Ishikawa (cell line): ENCODE results near the gene CSF1.

Experiments
- CEBPB ChIP-seq: IDR thresholded peaks from 2 replicates; pipeline ENCODE4 v1.6.1; 2012
- CREB1 ChIP-seq: IDR thresholded peaks from 2 replicates; pipeline ENCODE4 v1.6.1; 2012; ENCODE audit warnings: low read depth
- EGR1 ChIP-seq: IDR thresholded peaks from 2 replicates; pipeline ENCODE4 v1.6.1; 2012
- EP300 ChIP-seq: IDR thresholded peaks from 2 replicates; pipeline ENCODE4 v1.6.1; 2012; ENCODE audit warnings: borderline replicate concordance
- FOXM1 ChIP-seq: IDR thresholded peaks from 2 replicates; pipeline ENCODE4 v1.6.1; 2012; ENCODE audit warnings: low read depth, borderline replicate concordance
- NFIC ChIP-seq: IDR thresholded peaks from 2 replicates; pipeline ENCODE4 v1.6.1; 2012
- RAD21 ChIP-seq: IDR thresholded peaks from 2 replicates; pipeline ENCODE4 v1.6.1; 2012; ENCODE audit warnings: low read depth
- TAF1 ChIP-seq: IDR thresholded peaks from 2 replicates; pipeline ENCODE4 v1.6.1; 2012; ENCODE audit warnings: low read depth, mild to moderate bottlenecking
- TCF12 ChIP-seq: IDR thresholded peaks from 2 replicates; pipeline ENCODE4 v1.6.1; 2012; ENCODE audit warnings: low read depth
- TEAD4 ChIP-seq: IDR thresholded peaks from 2 replicates; pipeline ENCODE4 v1.6.1; 2012
- YY1 ChIP-seq: IDR thresholded peaks from 2 replicates; pipeline ENCODE4 v1.6.1; 2012; ENCODE audit warnings: low read depth
- ZBTB7A ChIP-seq: IDR thresholded peaks from 2 replicates; pipeline ENCODE4 v1.6.1; 2012; ENCODE audit warnings: low read depth
- TF ChIP-seq, protein P1 (sequence below): IDR thresholded peaks from 2 replicates; pipeline ENCODE4 v1.6.1; 2012; ENCODE audit warnings: low read depth, mild to moderate bottlenecking
- TF ChIP-seq, protein P2 (sequence below): IDR thresholded peaks from 2 replicates; pipeline ENCODE4 v1.6.1; 2012
- TF ChIP-seq, protein P3 (sequence below): IDR thresholded peaks from 2 replicates; pipeline ENCODE4 v1.6.1; 2012

CSF1 gene, protein sequence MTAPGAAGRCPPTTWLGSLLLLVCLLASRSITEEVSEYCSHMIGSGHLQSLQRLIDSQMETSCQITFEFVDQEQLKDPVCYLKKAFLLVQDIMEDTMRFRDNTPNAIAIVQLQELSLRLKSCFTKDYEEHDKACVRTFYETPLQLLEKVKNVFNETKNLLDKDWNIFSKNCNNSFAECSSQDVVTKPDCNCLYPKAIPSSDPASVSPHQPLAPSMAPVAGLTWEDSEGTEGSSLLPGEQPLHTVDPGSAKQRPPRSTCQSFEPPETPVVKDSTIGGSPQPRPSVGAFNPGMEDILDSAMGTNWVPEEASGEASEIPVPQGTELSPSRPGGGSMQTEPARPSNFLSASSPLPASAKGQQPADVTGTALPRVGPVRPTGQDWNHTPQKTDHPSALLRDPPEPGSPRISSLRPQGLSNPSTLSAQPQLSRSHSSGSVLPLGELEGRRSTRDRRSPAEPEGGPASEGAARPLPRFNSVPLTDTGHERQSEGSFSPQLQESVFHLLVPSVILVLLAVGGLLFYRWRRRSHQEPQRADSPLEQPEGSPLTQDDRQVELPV

DNA sequence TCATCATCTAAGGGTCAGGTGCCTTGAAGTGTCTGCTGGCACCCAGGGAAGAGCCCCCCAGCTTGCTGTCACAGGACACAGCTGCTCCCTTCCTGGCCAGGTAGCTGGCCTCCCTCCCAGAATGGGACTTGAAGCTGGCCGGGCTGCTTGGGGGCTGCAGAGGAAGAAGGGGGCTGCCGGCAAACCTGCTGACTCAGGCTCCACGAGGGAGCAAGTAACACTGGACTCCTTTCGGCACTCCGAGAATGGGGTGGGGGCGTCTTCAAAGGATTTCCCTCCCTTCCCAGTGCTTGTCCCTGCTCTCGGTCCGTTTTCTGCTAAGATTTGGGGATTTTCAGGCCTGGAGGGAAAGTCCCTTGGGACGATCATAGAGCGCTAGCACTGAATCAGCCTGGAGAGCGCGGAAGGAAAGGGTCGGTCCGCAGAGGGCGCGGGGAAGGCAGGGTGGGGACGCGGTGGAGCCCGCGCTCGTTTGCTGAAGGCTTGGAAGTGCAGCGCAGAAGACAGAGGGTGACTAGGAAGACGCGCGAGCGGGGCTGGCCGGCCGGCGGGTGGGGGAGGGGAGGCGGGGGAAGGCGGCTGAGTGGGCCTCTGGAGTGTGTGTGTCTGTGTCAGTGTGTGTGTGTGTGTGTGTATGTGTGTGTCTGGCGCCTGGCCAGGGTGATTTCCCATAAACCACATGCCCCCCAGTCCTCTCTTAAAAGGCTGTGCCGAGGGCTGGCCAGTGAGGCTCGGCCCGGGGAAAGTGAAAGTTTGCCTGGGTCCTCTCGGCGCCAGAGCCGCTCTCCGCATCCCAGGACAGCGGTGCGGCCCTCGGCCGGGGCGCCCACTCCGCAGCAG lies at the start of gene CSF1:
TSS of gene CSF1 (plus strand) at position 727 of the 840 bp plus-strand sequence. CDS start 175 bp downstream, outside the sequence.
- TF ChIP-seq ZBTB7A: no peak
- TF ChIP-seq RAD21: no peak
- TF ChIP-seq NFIC: peak; percentile 31; the same call in 1 of the 2 replicates
- TF ChIP-seq CEBPB: no peak
- TF ChIP-seq FOXM1: no peak
- no peak for TF ChIP-seq EP300
- no peak for TF ChIP-seq TCF12

DNA sequence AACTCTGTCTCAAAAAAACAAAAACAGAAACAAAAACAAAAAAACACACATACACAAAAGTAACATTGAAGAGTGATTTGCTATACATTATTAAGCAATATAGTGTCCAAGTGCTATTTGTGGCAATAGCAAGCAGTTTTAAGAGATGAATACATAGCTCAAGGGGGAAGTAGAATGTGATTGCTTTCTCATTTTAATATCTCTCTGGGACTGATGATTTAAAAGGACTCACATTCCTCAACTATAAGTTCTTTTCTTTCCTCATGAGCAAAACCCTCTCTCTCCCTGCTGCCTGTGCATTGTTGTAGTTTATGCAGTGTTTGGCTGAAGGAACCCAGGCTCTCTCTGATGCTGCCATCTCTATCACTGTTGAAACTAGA lies 47.0 kb upstream of the CSF1 start:
- TF ChIP-seq TAF1 (no peak), YY1 (no peak), RAD21 (no peak), CEBPB (no peak), ZBTB7A (no peak), EGR1 (no peak), CREB1 (no peak), NFIC (no peak), TCF12 (no peak), EP300 (no peak)
- TF ChIP-seq, protein P1, sequence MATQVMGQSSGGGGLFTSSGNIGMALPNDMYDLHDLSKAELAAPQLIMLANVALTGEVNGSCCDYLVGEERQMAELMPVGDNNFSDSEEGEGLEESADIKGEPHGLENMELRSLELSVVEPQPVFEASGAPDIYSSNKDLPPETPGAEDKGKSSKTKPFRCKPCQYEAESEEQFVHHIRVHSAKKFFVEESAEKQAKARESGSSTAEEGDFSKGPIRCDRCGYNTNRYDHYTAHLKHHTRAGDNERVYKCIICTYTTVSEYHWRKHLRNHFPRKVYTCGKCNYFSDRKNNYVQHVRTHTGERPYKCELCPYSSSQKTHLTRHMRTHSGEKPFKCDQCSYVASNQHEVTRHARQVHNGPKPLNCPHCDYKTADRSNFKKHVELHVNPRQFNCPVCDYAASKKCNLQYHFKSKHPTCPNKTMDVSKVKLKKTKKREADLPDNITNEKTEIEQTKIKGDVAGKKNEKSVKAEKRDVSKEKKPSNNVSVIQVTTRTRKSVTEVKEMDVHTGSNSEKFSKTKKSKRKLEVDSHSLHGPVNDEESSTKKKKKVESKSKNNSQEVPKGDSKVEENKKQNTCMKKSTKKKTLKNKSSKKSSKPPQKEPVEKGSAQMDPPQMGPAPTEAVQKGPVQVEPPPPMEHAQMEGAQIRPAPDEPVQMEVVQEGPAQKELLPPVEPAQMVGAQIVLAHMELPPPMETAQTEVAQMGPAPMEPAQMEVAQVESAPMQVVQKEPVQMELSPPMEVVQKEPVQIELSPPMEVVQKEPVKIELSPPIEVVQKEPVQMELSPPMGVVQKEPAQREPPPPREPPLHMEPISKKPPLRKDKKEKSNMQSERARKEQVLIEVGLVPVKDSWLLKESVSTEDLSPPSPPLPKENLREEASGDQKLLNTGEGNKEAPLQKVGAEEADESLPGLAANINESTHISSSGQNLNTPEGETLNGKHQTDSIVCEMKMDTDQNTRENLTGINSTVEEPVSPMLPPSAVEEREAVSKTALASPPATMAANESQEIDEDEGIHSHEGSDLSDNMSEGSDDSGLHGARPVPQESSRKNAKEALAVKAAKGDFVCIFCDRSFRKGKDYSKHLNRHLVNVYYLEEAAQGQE: no peak
- TF ChIP-seq, protein P2, sequence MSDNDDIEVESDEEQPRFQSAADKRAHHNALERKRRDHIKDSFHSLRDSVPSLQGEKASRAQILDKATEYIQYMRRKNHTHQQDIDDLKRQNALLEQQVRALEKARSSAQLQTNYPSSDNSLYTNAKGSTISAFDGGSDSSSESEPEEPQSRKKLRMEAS: no peak

DNA sequence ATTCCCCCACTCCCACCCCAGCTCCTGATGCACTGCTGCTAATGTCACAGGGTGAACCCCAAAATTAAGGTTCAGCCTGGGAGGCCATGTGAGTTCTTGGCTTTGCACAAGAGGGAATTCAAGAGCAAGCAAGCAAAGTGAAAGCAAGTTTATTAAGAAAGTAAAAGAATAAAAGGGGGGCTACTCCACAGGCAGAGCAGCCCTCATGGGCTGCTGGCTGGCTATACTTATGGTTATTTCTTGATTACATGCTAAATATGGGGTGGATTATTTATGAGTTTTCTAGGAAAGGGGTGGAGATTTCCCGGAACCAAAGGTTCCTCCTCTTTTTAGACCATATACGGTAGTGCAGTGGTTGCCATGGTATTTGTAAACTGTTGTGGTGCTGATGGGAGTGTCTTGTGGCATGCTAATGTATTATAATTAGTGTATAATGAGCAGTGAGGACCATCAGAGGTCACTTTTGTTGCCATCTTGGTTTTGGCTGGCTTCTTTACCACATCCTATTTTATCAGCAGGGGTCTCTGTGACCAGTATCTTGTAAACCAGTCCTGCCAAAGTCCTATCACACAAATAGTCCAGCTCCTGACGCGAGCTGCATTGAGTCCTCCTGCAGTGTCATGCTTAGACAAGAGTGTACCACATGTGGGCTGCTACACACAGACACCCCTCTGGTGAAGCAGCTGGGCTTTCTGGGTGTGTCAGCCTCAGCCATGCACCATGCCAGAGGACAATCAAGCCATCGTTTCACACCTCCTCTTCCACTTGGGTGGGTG lies 46.4 kb upstream of the CSF1 start:
- no peak for TF ChIP-seq RAD21
- TF ChIP-seq EP300: no peak
- TF ChIP-seq TAF1: no peak
- TF ChIP-seq, protein P3, sequence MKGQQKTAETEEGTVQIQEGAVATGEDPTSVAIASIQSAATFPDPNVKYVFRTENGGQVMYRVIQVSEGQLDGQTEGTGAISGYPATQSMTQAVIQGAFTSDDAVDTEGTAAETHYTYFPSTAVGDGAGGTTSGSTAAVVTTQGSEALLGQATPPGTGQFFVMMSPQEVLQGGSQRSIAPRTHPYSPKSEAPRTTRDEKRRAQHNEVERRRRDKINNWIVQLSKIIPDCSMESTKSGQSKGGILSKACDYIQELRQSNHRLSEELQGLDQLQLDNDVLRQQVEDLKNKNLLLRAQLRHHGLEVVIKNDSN: no peak
- TF ChIP-seq EGR1: no peak
- TF ChIP-seq NFIC: no peak
- TF ChIP-seq, protein P1: no peak
- no peak for TF ChIP-seq TEAD4
- TF ChIP-seq, protein P2: no peak
- TF ChIP-seq CEBPB: no peak
- no peak for TF ChIP-seq ZBTB7A
- no peak for TF ChIP-seq FOXM1
- TF ChIP-seq CREB1: no peak
- no peak for TF ChIP-seq TCF12
- no peak for TF ChIP-seq YY1

DNA sequence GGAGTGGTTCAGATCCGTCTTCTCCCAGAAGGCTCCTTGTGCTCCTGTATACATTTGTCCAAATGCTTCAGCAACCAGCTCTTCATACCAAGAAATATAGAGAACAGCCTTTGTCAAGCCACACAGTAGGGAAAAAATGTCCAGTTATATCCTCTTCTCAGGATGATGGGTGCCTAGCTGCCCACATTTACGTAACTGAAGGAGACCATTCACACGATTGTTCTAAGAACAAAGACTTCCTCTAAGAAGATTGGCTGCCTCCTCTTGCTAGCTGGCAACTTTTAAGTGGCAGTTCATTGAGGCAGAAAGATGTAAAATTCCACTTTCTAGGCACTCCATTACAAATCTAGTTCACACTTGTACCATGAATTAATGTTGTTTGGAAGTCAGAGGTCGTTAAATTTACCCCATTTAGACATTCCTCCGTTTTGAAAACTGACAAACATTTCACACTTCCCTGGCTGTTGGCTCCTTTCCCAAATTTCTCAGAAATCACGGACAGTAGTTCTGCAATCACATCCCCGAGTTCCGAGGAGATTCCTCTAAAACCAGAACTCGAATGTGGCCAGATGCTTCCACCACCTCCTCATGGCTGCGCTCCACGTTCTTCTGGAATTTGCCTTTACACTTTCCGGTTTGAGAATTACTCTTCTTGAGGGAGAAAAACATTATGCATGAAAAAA lies 45.6 kb upstream of the CSF1 start:
- TF ChIP-seq TCF12 (no peak), ZBTB7A (no peak), NFIC (no peak), TAF1 (no peak), CREB1 (no peak), TEAD4 (no peak), RAD21 (no peak), YY1 (no peak), FOXM1 (no peak), EGR1 (no peak)
- TF ChIP-seq, protein P1: no peak
- TF ChIP-seq, protein P2: no peak
- TF ChIP-seq, protein P3: no peak
